Measurements from ENCODE around the gene SRGAP1.

SRGAP1 gene

GRCh38 chr12:63911341-63911740 is 66.8 kb downstream of the SRGAP1 start:
- peak; percentile 24 for DNase-seq

GRCh38 chr12:63912651-63913050 is 68.2 kb downstream of the SRGAP1 start:
- peak; percentile 64 for DNase-seq

GRCh38 chr12:63913929-63914328 is 69.4 kb downstream of the SRGAP1 start:
- no peak for DNase-seq

- no peak for DNase-seq
These were observed 70.8 kb downstream of the SRGAP1 start for GRCh38 chr12:63915105-63915800.

- DNase-seq = peak; percentile 35
These were observed 72.3 kb downstream of the SRGAP1 start for GRCh38 chr12:63916561-63917476.

GRCh38 chr12:63917477-63917862 is 73.0 kb downstream of the SRGAP1 start:
- DNase-seq = no peak

GRCh38 chr12:63917864-63918799 is 73.6 kb downstream of the SRGAP1 start:
- peak; percentile 53 for DNase-seq

GRCh38 chr12:63918800-63919300 is 74.3 kb downstream of the SRGAP1 start:
- DNase-seq = no peak

- no peak for DNase-seq
These were observed 75.3 kb downstream of the SRGAP1 start for GRCh38 chr12:63919756-63920155.

GRCh38 chr12:63921157-63921556 is 76.7 kb downstream of the SRGAP1 start:
- no peak for DNase-seq

GRCh38 chr12:63922474-63922873 is 78.0 kb downstream of the SRGAP1 start:
- no peak for DNase-seq

GRCh38 chr12:63924781-63925180 is 80.3 kb downstream of the SRGAP1 start:
- DNase-seq = no peak

- no peak for DNase-seq
These were observed 83.0 kb downstream of the SRGAP1 start for GRCh38 chr12:63927511-63927910.

GRCh38 chr12:63928305-63928704 is 83.8 kb downstream of the SRGAP1 start:
- DNase-seq = no peak

GRCh38 chr12:63929426-63929825 is 84.9 kb downstream of the SRGAP1 start:
- DNase-seq = no peak

GRCh38 chr12:63930971-63931370 is 86.5 kb downstream of the SRGAP1 start:
- DNase-seq = no peak

- DNase-seq = no peak
These were observed 87.2 kb downstream of the SRGAP1 start for GRCh38 chr12:63931703-63932102.

- no peak for DNase-seq
These were observed 90.4 kb downstream of the SRGAP1 start for GRCh38 chr12:63934936-63935335.

GRCh38 chr12:63935361-63935760 is 90.9 kb downstream of the SRGAP1 start:
- DNase-seq = no peak

- no peak for DNase-seq
These were observed 93.1 kb downstream of the SRGAP1 start for GRCh38 chr12:63937378-63938316.

- peak; percentile 23 for DNase-seq
These were observed 96.0 kb downstream of the SRGAP1 start for GRCh38 chr12:63940310-63941005.
